GM19239 (cell line): Measurements from ENCODE around the gene PDE10A.

Source experiments
- DNase-seq: peaks from one replicate; pipeline ENCODE4 v3.0.0; 2011; ENCODE audit warnings: low spot score; ENCODE audit not compliant: insufficient read length
- FAIRE-seq: peaks from 2 replicates; lab custom pipeline; 2011; peaks lifted over from hg19 to GRCh38; lab: Jason Lieb, UNC

PDE10A gene

DNA sequence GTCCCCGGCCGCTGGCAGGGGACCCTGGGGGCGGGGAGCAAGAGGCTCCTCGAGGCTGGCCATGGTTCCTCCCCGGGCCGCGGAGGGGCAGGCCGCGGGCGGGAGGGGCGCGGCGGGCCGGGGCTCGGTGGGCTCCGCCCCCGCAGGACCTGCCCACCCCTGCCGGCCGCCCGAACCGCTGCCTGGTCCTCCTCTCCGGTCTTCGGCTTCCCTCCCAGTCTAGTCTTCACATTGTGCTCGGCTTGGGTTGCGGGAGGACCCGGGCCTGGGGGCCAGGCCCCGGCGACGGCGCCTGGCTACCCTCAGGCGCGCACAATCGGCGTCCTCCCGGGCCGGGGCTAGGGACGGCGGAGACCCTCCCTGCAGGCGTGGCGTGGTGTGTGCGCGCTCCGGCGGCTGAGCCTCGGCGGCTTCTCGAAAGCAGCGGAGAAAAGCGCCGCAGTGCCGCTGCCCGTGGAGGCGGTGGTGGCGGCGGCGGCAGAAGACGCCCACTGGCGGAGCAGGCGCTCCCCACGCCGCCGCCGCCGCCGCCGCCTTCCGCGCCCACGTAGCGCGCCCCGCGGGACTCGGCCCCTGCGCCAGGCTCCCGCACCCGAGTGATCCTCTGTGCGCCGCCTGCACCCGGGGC is at the start of gene PDE10A:
Gene PDE10A, minus strand, starts transcription at position 493 of the 628 bp plus-strand sequence. Its CDS starts 430 bp downstream, at position 63.
- DNase-seq = peak; percentile 31

DNA sequence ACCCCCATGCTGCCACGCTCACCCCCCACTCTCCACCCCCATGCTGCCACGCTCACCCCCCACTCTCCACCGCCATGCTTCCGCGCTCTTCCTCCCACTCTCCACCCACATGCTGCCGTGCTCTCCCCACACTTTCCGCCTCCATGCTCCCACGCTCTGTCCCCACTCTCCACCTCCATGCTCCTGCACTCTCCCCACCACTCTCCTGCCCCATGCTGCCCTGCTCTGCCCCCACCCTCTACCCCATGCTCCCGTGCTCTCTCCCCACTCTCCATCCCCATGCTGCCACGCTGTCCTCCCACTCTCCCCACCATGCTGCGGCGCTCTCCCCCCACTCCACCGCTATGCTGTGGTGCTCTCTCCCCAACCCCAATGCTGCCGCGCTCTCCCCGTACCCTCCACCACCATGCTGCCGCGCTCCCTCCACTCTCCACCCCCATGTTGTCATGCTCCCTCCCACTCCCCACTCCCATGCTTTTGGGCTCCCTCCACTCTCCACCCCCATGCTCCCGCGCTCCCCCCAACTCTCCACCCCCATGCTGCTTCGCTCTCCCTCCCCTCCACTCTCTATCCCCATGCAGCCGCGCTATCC is 46.0 kb upstream of the PDE10A start:
- FAIRE-seq (no peak), DNase-seq (no peak)

More for the DNA sequence above, at the start of gene PDE10A:
- FAIRE-seq = no peak

DNA sequence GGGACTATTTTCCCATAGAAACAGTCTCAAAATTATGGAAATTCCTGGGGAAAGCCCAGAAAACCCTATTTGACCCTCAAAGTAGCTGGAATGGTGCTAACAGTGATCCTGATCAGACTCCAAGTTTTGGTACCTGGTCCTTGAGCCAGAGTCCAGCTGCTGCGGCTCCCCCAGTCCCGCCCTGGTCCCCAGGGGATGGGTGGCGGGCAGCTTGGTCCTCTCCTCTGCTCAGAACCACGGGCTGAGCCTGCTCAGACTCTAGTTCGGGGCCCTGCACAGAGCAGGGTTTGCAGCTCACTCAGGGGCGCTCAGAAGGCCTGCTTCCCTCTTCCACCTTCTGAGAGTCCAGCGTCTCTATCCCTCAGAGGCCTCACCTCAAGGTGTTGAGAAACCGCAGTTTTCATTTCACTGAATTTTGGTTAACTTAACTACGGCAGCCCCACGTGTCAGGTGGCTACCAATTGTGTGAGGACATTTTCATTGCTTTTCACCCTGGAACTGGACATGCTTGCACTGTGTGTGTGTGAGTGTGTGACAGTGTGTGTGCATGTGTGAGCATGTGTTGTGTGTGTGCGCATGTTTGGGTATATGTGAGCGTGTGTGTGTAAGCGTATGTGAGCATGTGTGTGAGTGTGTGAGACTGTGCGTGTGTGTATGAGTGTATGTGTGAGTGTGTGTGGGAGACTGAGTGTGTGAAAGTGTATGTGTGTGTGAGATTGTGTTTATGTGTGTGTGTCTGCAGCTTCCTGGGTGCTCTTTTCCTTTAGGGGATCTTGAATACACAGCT is 44.2 kb upstream of the PDE10A start:
- DNase-seq = no peak
- no peak for FAIRE-seq

DNA sequence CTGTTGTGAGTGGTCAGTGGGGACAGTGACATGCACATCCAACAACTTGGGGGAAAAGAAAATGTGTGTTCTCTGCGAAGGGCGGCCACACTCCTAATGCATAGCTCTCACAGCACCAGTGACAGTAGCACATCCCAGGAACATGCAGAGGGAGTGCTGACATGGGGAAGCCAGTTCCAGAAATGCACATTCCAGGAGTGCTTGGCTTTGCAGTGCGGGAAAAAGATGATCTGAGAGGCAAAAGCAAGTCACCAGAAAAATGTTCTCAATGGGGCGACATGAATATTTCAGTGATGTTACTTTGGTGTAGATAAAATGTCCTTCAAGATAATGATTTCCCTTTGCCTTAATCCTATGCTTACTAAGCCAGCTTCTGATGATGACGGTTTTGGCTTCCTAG is 42.9 kb upstream of the PDE10A start:
- FAIRE-seq (no peak), DNase-seq (no peak)

DNA sequence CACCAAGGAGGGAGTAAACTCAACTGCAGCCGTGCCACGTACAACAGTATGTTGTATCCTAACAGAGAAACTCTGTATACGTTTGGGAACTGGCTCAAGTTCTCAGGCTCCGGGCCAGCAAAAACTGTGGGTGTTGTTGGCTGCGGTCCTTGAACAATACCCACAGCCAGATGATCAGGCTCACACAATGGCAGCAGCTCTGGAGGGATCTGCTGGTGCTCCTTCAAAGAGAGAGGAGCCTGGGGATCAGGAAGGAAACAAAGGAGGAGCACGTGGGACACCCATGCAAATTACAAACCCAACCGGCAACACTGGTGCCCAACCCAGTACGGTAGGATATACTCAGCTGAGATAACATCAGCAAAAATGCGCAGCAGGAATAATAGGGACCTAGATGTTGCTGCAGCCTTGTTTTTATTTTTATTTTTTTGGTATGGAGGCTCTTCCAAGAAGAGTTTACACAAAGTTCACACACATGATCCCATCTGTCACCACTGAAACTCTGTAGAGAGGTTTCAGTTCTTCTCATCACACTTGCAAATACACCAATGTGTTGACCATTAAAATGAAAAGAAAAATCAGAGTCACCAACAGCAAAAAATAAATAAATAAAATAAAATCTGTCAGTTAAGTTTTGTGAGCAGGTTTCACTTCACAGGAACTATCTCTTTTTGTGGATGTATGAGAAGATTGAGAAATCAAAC is 41.2 kb upstream of the PDE10A start:
- FAIRE-seq = no peak
- no peak for DNase-seq

DNA sequence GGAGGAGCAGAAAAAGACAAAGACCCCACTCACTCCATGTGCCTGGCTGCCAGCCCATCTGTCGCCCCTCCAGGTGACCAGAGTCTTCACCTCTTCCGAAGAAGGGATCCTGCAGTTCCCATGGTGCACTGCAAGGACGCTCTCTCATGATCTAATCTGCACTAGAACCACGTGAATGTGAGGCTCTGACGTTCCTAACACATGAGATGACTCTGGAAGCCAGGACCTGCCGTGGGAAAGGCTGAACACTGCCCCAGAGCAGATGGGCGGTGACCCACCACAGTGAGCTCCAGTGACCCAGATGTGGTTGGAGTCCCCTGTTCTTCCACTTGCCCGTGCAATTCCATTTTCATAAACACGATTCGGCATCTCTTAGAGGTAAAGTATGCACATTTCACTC is 39.6 kb upstream of the PDE10A start:
- no peak for FAIRE-seq

DNA sequence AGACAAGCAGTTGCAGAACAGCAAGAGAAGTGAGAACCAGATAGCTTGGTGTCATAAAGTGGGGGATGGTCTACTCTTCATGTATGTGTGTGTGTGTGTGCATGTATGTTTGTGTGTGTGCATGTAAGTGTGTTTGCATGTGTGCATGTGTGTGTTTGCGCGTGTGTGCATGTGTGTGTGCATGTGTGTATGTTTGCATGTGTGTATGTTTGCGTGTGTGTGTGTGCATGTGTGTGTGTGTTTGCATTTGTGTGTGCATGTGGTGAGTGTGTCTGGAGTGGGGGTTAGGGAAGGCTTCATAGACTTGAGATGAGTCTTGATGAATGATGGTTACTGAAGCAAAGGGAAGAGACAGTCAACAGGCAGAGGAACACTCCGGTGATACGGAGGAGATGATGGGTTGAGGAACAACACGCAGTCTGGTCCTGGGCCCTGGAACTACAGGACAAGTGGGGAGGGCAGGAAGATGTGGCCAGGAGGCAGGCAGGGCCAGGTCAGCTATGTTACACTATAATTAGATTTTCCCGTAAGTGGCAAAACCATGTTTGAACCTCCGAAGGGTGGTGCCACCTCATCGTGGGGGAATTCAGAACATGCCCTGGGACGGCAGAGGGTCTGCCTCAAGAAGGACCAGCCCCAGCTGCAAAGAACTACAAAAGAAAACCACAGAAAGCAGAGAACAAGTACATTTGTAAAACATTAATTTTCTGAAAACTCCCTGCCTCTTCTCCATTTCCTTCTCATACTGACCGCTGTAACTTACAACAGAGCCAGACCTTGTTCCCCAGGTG is 38.7 kb upstream of the PDE10A start:
- DNase-seq = no peak
- FAIRE-seq = no peak

More for the DNA sequence above, 39.6 kb upstream of the PDE10A start:
- no peak for DNase-seq

DNA sequence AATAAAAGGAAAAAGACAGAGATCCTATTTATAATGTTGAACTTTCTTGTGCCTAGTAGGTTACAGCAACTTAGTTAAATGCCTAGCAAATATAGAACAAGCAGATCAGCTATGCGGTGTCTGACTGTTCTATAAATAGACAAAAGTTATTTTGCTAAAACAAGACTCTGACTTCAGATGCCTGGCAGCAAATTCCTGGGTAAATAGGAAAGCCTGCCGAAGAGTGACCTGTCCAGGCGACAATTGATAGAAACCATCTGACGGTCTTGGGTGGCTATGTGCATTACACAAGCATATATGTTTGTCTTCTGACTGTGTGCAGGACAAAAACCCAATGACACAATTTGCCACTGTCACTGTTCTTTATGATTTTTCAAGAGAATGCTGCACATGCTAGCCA is 38.0 kb upstream of the PDE10A start:
- DNase-seq (no peak), FAIRE-seq (no peak)

DNA sequence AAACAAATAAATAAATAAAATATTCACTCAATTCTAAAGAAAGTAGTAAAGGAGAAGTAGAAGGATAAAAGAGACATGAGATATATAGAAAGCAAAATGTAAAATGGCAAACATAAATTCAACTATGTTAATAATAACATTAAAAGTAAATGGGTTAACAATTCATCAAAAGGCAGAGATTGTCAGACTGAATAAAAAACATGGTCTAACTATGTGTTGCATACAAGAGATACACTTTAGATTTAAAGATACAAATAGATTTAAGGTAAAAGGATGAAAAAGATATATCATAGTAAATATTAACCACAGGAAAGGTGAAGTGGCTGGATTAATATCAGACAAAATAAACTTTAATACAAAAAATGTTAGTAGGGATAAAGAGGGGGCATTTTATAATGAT is 35.8 kb upstream of the PDE10A start:
- no peak for DNase-seq
- no peak for FAIRE-seq

DNA sequence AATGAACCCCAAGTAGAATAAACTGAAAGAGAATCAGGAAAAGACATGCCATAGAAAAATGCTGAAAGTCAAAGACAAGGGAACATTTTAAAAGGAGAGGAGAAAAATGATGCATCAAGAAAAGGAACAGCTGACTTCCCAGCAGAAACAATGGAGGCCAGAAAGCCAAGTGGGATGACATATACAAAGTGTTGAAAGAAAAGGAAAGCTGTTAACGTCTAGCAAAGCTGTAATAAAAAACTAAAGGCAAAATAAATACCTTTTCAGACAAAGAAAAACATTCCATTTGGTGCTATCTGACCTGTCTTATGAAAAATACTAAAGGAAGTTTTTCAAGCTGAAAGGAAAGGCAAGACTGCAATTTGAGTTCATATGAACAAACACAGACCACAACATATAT is 34.1 kb upstream of the PDE10A start:
- FAIRE-seq (no peak), DNase-seq (no peak)

DNA sequence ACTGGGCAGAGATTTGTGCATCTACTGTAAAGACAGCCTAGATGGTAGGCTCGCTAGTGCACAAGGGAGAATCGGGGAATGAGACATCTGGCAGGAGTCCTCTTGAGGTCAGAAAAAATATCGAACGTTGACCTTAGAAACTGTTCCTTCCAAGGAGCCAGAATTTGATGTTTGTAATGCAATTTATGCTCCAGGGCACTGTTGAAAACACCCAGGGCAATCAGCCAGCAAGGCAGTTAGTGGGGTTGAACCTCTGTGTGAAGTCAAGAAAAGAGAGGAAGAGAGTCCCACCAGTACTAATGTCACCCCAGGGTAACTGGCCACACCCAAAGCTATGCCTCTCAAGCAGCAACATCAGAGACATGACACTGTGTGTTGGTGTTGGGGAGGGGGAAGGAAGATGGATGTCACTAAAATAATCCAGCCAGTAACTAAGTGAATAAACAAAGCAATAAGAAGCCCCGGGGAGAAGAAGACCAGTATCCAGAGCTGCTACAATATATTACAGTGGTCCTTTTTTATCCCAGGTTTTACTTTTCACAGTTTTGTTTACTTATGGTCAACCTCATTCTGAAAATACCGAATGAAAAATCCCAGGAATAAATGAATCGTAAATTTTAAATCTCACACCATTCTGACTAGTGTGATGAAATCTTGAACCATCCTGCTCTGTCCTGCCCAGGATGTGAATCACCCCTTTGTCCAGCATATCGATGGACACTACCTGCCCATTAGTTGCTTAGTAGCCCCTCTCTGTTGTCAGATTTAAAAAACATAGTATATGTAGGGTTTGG is 32.9 kb upstream of the PDE10A start:
- DNase-seq (no peak), FAIRE-seq (no peak)

DNA sequence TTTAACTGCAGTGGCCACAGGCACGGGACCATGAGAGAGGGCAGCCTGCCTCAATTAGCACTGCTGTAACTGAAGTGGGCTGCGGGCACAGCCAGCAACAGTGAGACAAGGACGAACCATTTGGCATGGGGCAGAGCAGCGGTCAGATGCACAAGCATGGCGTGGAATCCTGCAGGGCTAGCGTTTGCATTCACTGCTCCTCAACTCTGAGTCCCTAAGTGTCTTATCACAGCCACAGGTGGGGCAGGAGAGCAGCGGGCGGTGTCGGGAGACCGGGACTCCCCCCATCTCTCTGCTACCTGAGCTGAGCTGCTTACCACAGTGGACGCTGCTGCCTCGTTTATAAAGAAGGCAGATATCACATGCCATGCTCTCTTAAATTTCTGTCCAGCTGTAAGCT is 31.3 kb upstream of the PDE10A start:
- FAIRE-seq (no peak), DNase-seq (no peak)

DNA sequence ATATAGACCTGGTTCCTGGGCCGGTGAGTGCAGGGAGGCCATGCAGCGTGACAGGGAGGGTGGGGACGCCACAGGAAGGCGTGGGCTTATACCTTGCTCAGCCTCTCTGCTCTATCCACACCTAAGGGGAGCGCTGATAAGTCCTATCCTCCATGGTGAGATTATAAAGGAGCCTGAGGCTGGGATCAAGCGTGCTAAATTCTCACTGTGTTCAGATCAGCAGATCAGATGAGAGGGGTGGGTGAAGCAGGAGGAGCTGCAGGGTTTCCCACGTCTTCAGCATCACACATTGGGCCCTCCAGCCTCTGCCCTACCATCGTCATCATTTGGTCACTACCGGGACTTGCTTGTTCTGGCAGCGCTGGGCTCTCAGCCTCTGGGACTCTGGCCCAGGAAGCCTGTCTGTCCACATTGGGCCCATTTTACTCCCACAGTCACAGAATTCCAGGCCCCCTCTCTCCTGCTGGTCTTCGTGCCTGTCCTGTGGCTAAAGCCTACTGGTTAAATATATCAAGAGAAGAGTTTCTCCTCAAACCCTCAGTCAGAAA is 29.1 kb upstream of the PDE10A start:
- DNase-seq = no peak
- no peak for FAIRE-seq

DNA sequence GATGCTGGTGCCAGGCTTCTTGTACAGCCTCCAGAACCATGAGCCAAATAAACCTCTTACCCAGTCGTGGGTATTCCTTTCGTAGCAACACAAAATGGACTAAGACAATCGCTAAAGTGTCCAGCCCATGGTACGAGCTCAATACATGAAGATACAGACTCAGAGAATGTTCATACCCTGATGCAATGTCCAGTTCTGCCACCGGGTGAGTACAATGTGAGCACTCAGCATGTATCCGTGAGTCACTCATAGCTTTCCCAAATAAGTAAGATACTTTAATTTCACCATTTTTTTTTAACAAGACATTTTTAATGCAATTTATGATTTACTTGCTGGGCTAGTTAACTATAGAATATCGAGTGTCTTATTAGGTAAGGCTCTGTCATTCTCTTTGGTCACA is 26.7 kb upstream of the PDE10A start:
- FAIRE-seq = no peak
- DNase-seq = no peak

DNA sequence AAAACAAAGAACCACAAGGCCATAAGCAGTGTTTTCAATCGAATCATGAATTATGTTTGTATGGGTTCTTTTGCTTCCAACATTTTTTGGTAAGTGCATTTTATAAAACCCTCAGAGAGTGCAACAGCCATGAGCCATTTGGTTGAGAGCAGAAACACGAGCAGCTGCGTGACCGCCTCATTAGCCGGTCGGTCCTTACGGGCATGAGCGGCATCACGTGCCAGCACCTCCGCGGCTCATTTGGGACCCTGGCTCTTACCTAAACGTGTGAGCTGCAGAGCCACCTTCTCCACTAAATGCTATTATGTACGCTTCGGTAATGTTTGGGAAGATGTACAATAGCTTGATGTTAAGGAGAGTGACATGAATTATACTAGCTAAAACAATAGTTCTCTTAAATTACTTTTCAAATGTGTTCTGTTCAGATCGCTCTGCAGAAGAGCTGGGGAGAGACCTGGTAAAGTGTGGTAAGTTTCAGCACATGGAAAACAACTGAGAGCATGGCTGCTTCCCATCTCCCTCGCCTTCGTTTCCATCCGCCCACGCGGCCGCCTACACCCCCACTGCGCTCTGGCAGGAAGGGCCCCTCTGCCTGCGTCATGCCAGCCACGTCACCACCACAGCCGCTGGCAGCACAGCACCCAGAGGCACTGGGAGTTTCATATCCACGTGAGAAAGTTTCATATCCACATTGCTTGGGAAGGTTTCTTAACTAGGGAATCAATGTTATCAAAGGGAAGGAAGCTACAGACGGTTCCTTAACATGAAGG is 23.7 kb upstream of the PDE10A start:
- FAIRE-seq (no peak), DNase-seq (no peak)

DNA sequence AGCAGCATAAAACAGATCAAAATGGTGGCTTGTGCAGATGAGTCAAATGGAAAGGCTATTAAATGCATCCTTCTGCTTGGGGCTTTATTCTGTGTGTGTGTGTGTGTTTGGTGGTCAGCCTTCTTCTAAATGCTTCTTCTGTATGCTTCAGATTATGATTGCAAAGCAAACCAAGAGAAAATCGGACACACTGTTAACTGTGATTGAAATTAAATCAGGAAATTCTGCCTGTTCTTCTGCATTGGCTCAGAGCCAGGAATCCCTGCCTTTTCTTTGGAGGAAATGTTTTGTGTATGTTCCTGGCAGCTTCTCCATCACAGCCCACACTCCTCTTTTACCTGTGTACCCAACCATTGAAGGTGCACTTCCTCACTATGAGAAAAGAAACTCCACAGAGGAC is 22.3 kb upstream of the PDE10A start:
- FAIRE-seq (no peak), DNase-seq (no peak)

DNA sequence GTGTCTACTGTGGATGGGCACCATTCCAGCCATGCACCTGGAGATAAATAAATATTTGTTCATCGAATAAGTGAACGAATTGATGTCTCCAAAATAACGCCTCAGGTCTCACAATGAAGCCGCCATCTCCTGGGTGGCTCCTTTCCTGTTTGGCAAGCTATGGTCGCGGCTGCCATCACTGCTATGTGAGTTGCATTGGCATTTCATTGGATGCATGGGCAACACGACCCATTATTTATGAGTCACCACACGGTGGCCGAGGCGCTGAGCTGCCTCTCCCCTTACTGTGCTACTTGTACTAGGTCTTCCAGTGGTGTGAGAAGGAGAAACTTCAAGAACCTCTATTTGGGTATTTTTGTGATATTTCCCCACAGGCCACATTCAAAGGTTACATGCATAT is 21.3 kb upstream of the PDE10A start:
- DNase-seq (no peak), FAIRE-seq (no peak)

DNA sequence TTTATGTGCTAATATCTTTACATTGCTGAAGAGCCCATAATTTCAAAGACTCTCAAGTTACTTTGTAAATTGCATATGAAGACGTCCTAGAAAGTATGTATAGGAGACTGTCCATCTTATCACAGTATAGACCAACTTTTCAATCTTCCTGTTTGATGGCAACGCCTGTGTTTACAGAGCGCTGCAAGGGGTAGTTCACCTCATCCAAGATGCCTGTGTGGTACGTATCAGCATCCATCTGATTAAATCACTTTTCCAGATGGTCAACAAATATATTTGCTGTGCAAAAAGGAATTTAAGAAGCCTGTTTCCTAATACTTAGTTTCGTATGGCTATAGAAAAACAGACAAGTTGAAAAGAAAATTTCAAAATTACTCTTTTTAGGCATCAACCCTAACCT is 17.9 kb upstream of the PDE10A start:
- FAIRE-seq = no peak
- DNase-seq = no peak
